IPS-15b (cell line): ENCODE measurements around the gene HOXC4.

Experiments
- H3K27me3 ChIP-seq: one replicate; pipeline ENCODE4 v1.6.1; 2013; ENCODE audit warnings: low read length; ENCODE audit not compliant: control insufficient read depth, insufficient read depth
- H3K36me3 ChIP-seq: one replicate; pipeline ENCODE4 v1.6.1; 2013; ENCODE audit warnings: low read length; ENCODE audit not compliant: control insufficient read depth, insufficient read depth
- H3K4me1 ChIP-seq: one replicate; pipeline ENCODE4 v1.6.1; 2013; ENCODE audit warnings: mild to moderate bottlenecking, low read length; ENCODE audit not compliant: control insufficient read depth, insufficient read depth
- H3K4me3 ChIP-seq: one replicate; pipeline ENCODE4 v1.5.1; 2013; ENCODE audit warnings: low read depth, low read length
- H3K9ac ChIP-seq: one replicate; pipeline ENCODE4 v1.6.1; 2013; ENCODE audit warnings: low read depth, mild to moderate bottlenecking, low read length
- H3K9me3 ChIP-seq: one replicate; pipeline ENCODE4 v1.6.1; 2013; ENCODE audit warnings: mild to moderate bottlenecking, low read length; ENCODE audit not compliant: control insufficient read depth, insufficient read depth

Gene HOXC4

GRCh38 chr12:54025499-54026405, 27.9 kb upstream of the HOXC4 start:
- no peaks in the 10 kb centered on the region for H3K36me3 ChIP-seq
- no peak overlapping the region for H3K9ac ChIP-seq
- H3K4me1 ChIP-seq = no peaks in the 10 kb centered on the region
- H3K9me3 ChIP-seq = no peaks in the 10 kb centered on the region
- H3K27me3 ChIP-seq = peaks cover 100% of the 10 kb centered on the region
- H3K4me3 ChIP-seq = no peak overlapping the region

GRCh38 chr12:54026640-54027441, 26.8 kb upstream of the HOXC4 start:
- peak overlapping the region; percentile 18 for H3K4me3 ChIP-seq
- no peaks in the 10 kb centered on the region for H3K9me3 ChIP-seq
- H3K9ac ChIP-seq = no peak overlapping the region
- H3K27me3 ChIP-seq = peaks cover 100% of the 10 kb centered on the region
- H3K4me1 ChIP-seq = no peaks in the 10 kb centered on the region
- no peaks in the 10 kb centered on the region for H3K36me3 ChIP-seq

GRCh38 chr12:54027442-54027786, 26.2 kb upstream of the HOXC4 start:
- Histone ChIP-seq H3K27me3 (peaks cover 100% of the 10 kb centered on the region), H3K9me3 (no peaks in the 10 kb centered on the region), H3K36me3 (no peaks in the 10 kb centered on the region), H3K4me3 (peak overlapping the region; percentile 18), H3K4me1 (no peaks in the 10 kb centered on the region), H3K9ac (no peak overlapping the region)

DNA sequence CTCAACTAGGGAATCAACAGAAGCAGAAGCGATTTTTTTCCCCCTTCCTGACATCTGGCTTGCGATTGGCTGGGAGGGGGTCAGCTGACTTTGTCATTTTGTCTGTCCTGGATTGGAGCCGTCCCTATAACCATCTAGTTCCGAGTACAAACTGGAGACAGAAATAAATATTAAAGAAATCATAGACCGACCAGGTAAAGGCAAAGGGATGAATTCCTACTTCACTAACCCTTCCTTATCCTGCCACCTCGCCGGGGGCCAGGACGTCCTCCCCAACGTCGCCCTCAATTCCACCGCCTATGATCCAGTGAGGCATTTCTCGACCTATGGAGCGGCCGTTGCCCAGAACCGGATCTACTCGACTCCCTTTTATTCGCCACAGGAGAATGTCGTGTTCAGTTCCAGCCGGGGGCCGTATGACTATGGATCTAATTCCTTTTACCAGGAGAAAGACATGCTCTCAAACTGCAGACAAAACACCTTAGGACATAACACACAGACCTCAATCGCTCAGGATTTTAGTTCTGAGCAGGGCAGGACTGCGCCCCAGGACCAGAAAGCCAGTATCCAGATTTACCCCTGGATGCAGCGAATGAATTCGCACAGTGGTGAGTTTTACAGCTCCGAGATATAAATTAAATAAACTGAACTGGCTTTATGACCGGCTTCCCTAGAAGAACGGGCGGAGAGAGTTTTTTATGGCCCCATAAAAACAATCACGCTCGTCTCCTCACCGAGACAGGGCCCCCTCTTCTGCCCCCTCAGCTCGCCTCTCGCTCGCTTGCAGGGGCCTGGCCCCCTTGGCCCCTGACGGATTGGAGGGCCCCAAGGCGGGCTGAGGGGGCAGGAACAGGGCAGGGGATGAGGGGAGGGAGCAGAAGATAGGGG, 25.1 kb upstream of the HOXC4 start, which contains the start of gene HOXC6:
TSS of gene HOXC6 (plus strand) at position 127 of the 888 bp plus-strand sequence. CDS start at position 209, 82 bp downstream.
- Histone ChIP-seq H3K4me3 (peak within 1 kb of the TSS; percentile 18), H3K9me3 (no peaks in the 10 kb centered on the region), H3K27me3 (peaks cover 100% of the 10 kb centered on the region), H3K9ac (no peak within 1 kb of the TSS), H3K4me1 (peaks cover 2% of the 10 kb centered on the region), H3K36me3 (no peaks in the 10 kb centered on the region)

GRCh38 chr12:54029529-54030441, 23.9 kb upstream of the HOXC4 start:
- H3K36me3 ChIP-seq = no peaks in the 10 kb centered on the region
- H3K4me1 ChIP-seq = peaks cover 2% of the 10 kb centered on the region
- no peaks in the 10 kb centered on the region for H3K9me3 ChIP-seq
- H3K4me3 ChIP-seq = peak overlapping the region; percentile 23
- peaks cover 100% of the 10 kb centered on the region for H3K27me3 ChIP-seq
- no peak overlapping the region for H3K9ac ChIP-seq

DNA sequence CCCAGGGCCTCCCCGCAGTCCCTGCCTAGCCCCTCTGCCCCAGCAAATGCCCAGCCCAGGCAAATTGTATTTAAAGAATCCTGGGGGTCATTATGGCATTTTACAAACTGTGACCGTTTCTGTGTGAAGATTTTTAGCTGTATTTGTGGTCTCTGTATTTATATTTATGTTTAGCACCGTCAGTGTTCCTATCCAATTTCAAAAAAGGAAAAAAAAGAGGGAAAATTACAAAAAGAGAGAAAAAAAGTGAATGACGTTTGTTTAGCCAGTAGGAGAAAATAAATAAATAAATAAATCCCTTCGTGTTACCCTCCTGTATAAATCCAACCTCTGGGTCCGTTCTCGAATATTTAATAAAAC, 23.2 kb upstream of the HOXC4 start:
- Histone ChIP-seq H3K4me3 (no peak overlapping the region), H3K36me3 (no peaks in the 10 kb centered on the region), H3K9ac (no peak overlapping the region), H3K27me3 (peaks cover 100% of the 10 kb centered on the region), H3K9me3 (no peaks in the 10 kb centered on the region), H3K4me1 (peaks cover 2% of the 10 kb centered on the region)

- Histone ChIP-seq H3K9me3 (no peaks in the 10 kb centered on the region), H3K9ac (no peak overlapping the region), H3K4me1 (peaks cover 2% of the 10 kb centered on the region), H3K4me3 (peak overlapping the region; percentile 13), H3K36me3 (no peaks in the 10 kb centered on the region), H3K27me3 (peaks cover 100% of the 10 kb centered on the region)
Observed at GRCh38 chr12:54030889-54031471, 22.7 kb upstream of the HOXC4 start.

DNA sequence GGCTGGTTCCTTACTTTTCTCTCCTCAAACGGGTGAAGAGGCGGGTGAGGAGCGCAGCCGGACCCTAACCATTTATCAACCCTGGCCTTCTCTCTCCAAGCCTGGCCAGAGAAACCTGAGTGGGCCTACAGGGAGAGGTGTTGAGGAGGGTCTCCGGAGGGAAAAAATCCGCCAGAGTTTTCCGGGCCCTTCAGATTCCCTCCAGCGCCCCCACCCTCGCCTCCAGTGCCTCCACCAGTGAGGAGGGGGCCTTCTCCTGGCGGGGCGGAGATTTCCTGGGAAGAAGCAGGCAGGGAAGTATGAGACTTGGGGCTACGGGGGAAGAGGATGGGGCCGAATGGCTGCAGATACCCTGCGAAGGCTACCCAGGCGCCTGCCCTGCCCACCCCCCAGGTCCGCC, 22.2 kb upstream of the HOXC4 start:
- no peak overlapping the region for H3K9ac ChIP-seq
- H3K27me3 ChIP-seq = peaks cover 100% of the 10 kb centered on the region
- no peaks in the 10 kb centered on the region for H3K9me3 ChIP-seq

DNA sequence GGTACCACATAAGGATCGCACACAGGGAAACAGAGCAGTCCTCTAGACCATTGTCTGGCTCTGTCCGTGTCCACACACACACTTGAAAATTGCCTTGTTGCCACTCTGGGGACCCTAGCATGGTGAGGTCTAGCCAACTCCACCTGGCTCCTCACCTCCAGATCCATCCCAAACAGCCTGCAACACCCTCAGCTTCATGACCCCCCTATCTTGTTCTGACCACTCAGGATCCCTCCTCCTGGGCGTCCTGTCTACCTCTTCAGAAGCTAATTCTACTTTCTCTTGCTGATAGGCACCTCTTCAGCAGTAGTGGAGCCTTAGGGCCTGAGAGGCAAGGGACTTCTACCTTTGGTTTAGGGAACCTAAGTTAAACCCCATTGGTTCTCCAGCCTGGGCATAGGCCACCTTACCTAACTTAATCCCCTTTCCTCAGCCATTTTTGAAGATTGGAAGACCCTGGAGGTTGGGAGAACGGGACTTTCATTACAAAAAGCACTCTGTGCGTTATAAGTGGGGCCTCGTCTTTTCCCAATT, 21.5 kb upstream of the HOXC4 start:
- no peaks in the 10 kb centered on the region for H3K9me3 ChIP-seq
- H3K4me3 ChIP-seq = peak overlapping the region; percentile 16
- no peaks in the 10 kb centered on the region for H3K36me3 ChIP-seq
- H3K4me1 ChIP-seq = peaks cover 2% of the 10 kb centered on the region
- peaks cover 100% of the 10 kb centered on the region for H3K27me3 ChIP-seq
- no peak overlapping the region for H3K9ac ChIP-seq

More for the DNA sequence above, 22.2 kb upstream of the HOXC4 start:
- peak overlapping the region; percentile 13 for H3K4me3 ChIP-seq
- no peaks in the 10 kb centered on the region for H3K36me3 ChIP-seq
- peaks cover 2% of the 10 kb centered on the region for H3K4me1 ChIP-seq

DNA sequence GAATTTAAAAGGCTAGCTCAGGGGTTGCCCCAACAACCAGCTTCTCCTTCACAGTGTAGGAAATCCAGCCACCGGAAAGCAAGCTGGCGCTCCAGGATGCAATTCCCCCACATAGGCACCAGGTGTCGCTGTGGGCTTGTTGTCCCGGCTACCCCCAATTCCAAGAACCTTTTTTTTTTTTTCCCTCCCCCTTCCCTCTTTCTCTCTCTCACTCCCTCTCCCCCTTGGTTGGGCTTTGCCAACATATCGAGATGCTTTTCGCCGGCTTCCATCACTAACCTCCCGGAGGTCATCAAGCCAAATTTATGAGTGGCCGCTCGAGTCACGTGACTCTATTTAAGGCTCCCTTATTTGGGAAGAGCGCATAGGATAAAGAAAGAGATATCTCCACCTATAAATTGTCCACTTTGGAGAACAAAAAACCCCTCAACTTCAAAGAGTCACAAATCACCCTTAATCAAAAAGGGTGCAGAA, 21.0 kb upstream of the HOXC4 start, which contains the start of gene HOXC5:
TSS of gene HOXC5 (plus strand) at position 424 of the 474 bp plus-strand sequence. CDS start 73 bp downstream, outside the sequence.
- peaks cover 2% of the 10 kb centered on the region for H3K4me1 ChIP-seq
- H3K9ac ChIP-seq = no peak within 1 kb of the TSS
- H3K4me3 ChIP-seq = peak within 1 kb of the TSS; percentile 16
- H3K9me3 ChIP-seq = no peaks in the 10 kb centered on the region
- no peaks in the 10 kb centered on the region for H3K36me3 ChIP-seq
- peaks cover 100% of the 10 kb centered on the region for H3K27me3 ChIP-seq
